ENCODE measurements around the gene AMER2. TPM values are rescaled to one million over a fixed set of nuclear protein-coding genes. Genes with fewer than 3 reads are reported as not detected.

AMER2 gene
- total and polyA plus RNA-seq, 2 donors (not counting 1 experiment from before 2014, with no cell fraction given): not detected

DNA sequence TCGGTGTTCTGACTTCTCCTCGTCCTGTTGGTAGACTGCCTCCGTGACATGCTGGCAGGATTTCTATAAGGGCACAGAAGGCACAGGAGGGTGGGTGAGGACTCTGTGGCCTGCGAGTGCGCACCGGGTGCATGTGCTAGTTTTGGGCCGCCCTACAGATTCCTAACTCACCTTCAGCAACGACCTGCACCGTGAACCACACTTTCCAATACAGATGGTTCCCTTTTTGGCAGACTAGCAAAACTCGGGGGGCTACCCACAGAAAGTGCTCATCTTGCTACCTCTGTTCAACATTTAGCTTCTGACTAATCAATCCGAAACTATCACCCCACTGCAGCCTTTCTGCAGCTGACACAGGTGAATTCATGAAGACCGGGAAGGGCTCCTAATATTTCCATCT lies 14.1 kb upstream of the AMER2 start:
- peaks cover 0 to 9% (median 1%) of the 10 kb centered on the region in 4 experiments for H3K27me3 ChIP-seq (replicated peaks in 1 of 4; ENCODE audit: control extremely low read depth in 1 of 4, control insufficient read depth in 3 of 4, insufficient read depth in 4 of 4, low read length in 3 of 4)
- ChIA-PET CTCF (interaction anchor here (0.6 kb wide), 1 partner anchor 84 kb away, joined by 3 read pairs; no protein-coding TSS in a partner anchor), POLR2A (no interaction called here)
- H3K27ac ChIP-seq (ENCODE audit: low read length in 2 of 2): no peak overlapping the region
- H4K20me1 ChIP-seq (ENCODE audit: control insufficient read depth, insufficient read depth, low read length, poor library complexity, severe bottlenecking): no peaks in the 10 kb centered on the region
- H3K27me3 Mint-ChIP-seq: peaks cover 43% of the 10 kb centered on the region
- TF ChIP-seq, protein P1, sequence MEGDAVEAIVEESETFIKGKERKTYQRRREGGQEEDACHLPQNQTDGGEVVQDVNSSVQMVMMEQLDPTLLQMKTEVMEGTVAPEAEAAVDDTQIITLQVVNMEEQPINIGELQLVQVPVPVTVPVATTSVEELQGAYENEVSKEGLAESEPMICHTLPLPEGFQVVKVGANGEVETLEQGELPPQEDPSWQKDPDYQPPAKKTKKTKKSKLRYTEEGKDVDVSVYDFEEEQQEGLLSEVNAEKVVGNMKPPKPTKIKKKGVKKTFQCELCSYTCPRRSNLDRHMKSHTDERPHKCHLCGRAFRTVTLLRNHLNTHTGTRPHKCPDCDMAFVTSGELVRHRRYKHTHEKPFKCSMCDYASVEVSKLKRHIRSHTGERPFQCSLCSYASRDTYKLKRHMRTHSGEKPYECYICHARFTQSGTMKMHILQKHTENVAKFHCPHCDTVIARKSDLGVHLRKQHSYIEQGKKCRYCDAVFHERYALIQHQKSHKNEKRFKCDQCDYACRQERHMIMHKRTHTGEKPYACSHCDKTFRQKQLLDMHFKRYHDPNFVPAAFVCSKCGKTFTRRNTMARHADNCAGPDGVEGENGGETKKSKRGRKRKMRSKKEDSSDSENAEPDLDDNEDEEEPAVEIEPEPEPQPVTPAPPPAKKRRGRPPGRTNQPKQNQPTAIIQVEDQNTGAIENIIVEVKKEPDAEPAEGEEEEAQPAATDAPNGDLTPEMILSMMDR (IDR thresholded peaks at IDR 0.05): no peak
- no peak for TF ChIP-seq EZH2 (IDR thresholded peaks at IDR 0.05; ENCODE audit: borderline replicate concordance, insufficient read depth, low read depth, low read length, poor library complexity, severe bottlenecking)
- no peak overlapping the region for H2AFZ ChIP-seq (ENCODE audit: insufficient read depth, low read depth, low read length, poor library complexity, severe bottlenecking)
- H3K36me3 ChIP-seq (replicated peaks in 1 of 2; ENCODE audit: control extremely low read depth in 1 of 2, control insufficient read depth in 1 of 2, extremely low read depth in 1 of 2, insufficient read depth in 2 of 2, low read length in 1 of 2): no peaks in the 10 kb centered on the region
- peaks cover 11% of the 10 kb centered on the region for H3K4me1 Mint-ChIP-seq
- no peaks in the 10 kb centered on the region for H3K9me3 ChIP-seq (ENCODE audit: control extremely low read depth in 1 of 3, control insufficient read depth in 2 of 3, insufficient read depth in 1 of 3, low read length in 2 of 3)
- H3K27ac Mint-ChIP-seq: no peak overlapping the region
- WGBS (ENCODE audit: insufficient coverage): 72% methylated on average over 12 of the region's 12 CpGs
- no peak overlapping the region for H3K4me2 ChIP-seq (replicated peaks; ENCODE audit: low read depth, low read length, poor library complexity, severe bottlenecking)
- H3K79me2 ChIP-seq (ENCODE audit: control insufficient read depth, insufficient read depth, low read length): no peaks in the 10 kb centered on the region
- DNase-seq (no peak), ATAC-seq (ENCODE audit: low read depth) (no peak)
- H3K4me3 Mint-ChIP-seq: no peak overlapping the region
- intact Hi-C loops (cut with micrococcal nuclease): no loop called here
- H3K4me1 ChIP-seq (ENCODE audit: control insufficient read depth in 2 of 2, insufficient read depth in 2 of 2, low read length in 2 of 2): peaks cover 4 to 5% of the 10 kb centered on the region in 2 donors
- no peak overlapping the region for H3K4me3 ChIP-seq (ENCODE audit: control extremely low read depth in 1 of 5, extremely low read depth in 1 of 5, insufficient read depth in 1 of 5, low read depth in 2 of 5, low read length in 4 of 5)
- no peak overlapping the region for H3K9ac ChIP-seq (ENCODE audit: low read length)
- H3K9me3 Mint-ChIP-seq (ENCODE audit: insufficient read depth): no peaks in the 10 kb centered on the region

DNA sequence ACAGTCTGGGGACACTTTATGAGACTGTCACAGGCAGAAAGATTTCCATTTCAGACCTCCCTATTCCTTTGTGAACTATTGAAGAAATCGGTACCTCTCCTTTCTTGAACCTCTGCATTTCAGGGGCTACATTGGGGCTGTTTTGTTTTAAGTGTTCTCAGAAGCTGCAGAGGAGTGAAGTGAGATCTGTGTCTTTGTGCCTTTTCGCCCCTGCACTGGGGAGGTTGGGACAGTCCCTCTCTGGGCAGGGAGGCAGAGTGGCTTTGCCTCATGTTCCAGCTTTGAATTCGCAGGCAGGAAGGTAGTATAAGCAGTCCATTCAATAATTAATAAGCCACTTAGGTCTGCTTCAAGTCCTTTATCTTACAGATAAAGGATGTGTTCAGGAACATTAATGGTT lies 9.5 kb upstream of the AMER2 start:
- POLR2A ChIA-PET: no interaction called here
- H3K4me1 Mint-ChIP-seq: peaks cover 35% of the 10 kb centered on the region
- no peak overlapping the region for H3K4me3 Mint-ChIP-seq
- peak overlapping the region; percentile 29 for H3K27ac Mint-ChIP-seq
- H3K27me3 Mint-ChIP-seq: peaks cover 38% of the 10 kb centered on the region
- Histone ChIP-seq H3K27ac (ENCODE audit: low read length in 2 of 2) (no peak overlapping the region), H3K9ac (ENCODE audit: low read length) (no peak overlapping the region), H3K36me3 (replicated peaks in 1 of 2; ENCODE audit: control extremely low read depth in 1 of 2, control insufficient read depth in 1 of 2, extremely low read depth in 1 of 2, insufficient read depth in 2 of 2, low read length in 1 of 2) (no peaks in the 10 kb centered on the region), H3K4me1 (ENCODE audit: control insufficient read depth in 2 of 2, insufficient read depth in 2 of 2, low read length in 2 of 2) (peaks cover 16 to 17% of the 10 kb centered on the region in 2 donors), H3K9me3 (ENCODE audit: control extremely low read depth in 1 of 3, control insufficient read depth in 2 of 3, insufficient read depth in 1 of 3, low read length in 2 of 3) (peaks cover 0 to 12% (median 0%) of the 10 kb centered on the region in 3 donors), H3K79me2 (ENCODE audit: control insufficient read depth, insufficient read depth, low read length) (no peaks in the 10 kb centered on the region), H3K4me3 (ENCODE audit: control extremely low read depth in 1 of 5, extremely low read depth in 1 of 5, insufficient read depth in 1 of 5, low read depth in 2 of 5, low read length in 4 of 5) (no peak overlapping the region), H3K4me2 (replicated peaks; ENCODE audit: low read depth, low read length, poor library complexity, severe bottlenecking) (no peak overlapping the region), H3K27me3 (replicated peaks in 1 of 4; ENCODE audit: control extremely low read depth in 1 of 4, control insufficient read depth in 3 of 4, insufficient read depth in 4 of 4, low read length in 3 of 4) (peaks cover 0 to 13% (median 3%) of the 10 kb centered on the region in 4 experiments), H2AFZ (ENCODE audit: insufficient read depth, low read depth, low read length, poor library complexity, severe bottlenecking) (peak overlapping the region; percentile 22), H4K20me1 (ENCODE audit: control insufficient read depth, insufficient read depth, low read length, poor library complexity, severe bottlenecking) (no peaks in the 10 kb centered on the region)
- no peak for ATAC-seq (ENCODE audit: low read depth)
- DNase-seq: no peak
- no peak for TF ChIP-seq EZH2 (IDR thresholded peaks at IDR 0.05; ENCODE audit: borderline replicate concordance, insufficient read depth, low read depth, low read length, poor library complexity, severe bottlenecking)
- TF ChIP-seq, protein P1 (IDR thresholded peaks at IDR 0.05): no peak
- peaks cover 6% of the 10 kb centered on the region for H3K9me3 Mint-ChIP-seq (ENCODE audit: insufficient read depth)
- intact Hi-C loops (cut with micrococcal nuclease): no loop called here
- 100% methylated on average over 1 of the region's 3 CpGs for WGBS (ENCODE audit: insufficient coverage)
- CTCF ChIA-PET: interaction anchor here (1.0 kb wide), 1 partner anchor 9 kb away, joined by 3 read pairs; no protein-coding TSS in a partner anchor

Measured in B cell (primary cell).